H9 (cell line): ENCODE data around the gene PCCA. TPM values are rescaled to one million over a fixed set of nuclear protein-coding genes. Genes with fewer than 3 reads are reported as not detected.
A peak's percentile ranks its signal among the peaks of the same experiment; 100 is the strongest.
"Not testable (repeated sequence)": the region's sequence is repeated elsewhere in the genome, so short reads cannot be mapped to it uniquely, and the experiment has no call there.

Experiments
- DNase-seq: peaks from one replicate; pipeline ENCODE4 v3.0.0-alpha.2; 2017
- H2AFZ ChIP-seq: one replicate; pipeline ENCODE4 v1.6.1; 2013; ENCODE audit warnings: mild to moderate bottlenecking, low read length, control low read depth, moderate library complexity
- H2AK5ac ChIP-seq: 2 replicates; pipeline ENCODE4 v1.6.1; 2013; ENCODE audit warnings: low read length, control low read depth, mixed read lengths; ENCODE audit not compliant: insufficient read length
- H2BK120ac ChIP-seq: one replicate; pipeline ENCODE4 v1.6.1; 2013; ENCODE audit warnings: low read depth, mild to moderate bottlenecking, low read length, control low read depth, inconsistent platforms; ENCODE audit not compliant: poor library complexity, severe bottlenecking
- H2BK12ac ChIP-seq: 2 replicates; pipeline ENCODE4 v1.6.1; 2013; ENCODE audit warnings: low read length, control low read depth, mixed read lengths, low read depth; ENCODE audit not compliant: insufficient read length
- H2BK15ac ChIP-seq: 2 replicates; pipeline ENCODE4 v1.6.1; 2013; ENCODE audit warnings: low read depth, low read length, control low read depth
- H2BK20ac ChIP-seq: one replicate; pipeline ENCODE4 v1.6.1; 2013; ENCODE audit warnings: low read depth, mild to moderate bottlenecking, low read length, control low read depth, inconsistent platforms; ENCODE audit not compliant: poor library complexity, severe bottlenecking
- H2BK5ac ChIP-seq: 2 replicates; pipeline ENCODE4 v1.6.1; 2013; ENCODE audit warnings: low read length, control low read depth, mixed read lengths; ENCODE audit not compliant: insufficient read length
- H3K14ac ChIP-seq: 2 replicates; pipeline ENCODE4 v1.6.1; 2013; ENCODE audit warnings: low read length, control low read depth; ENCODE audit not compliant: insufficient read depth
- H3K18ac ChIP-seq: 2 replicates; pipeline ENCODE4 v1.6.1; 2013; ENCODE audit warnings: low read depth, mild to moderate bottlenecking, mixed read lengths, low read length, control low read depth; ENCODE audit not compliant: insufficient read length
- H3K23ac ChIP-seq: 2 replicates; pipeline ENCODE4 v1.6.1; 2013; ENCODE audit warnings: low read length, control low read depth, mixed read lengths, low read depth; ENCODE audit not compliant: insufficient read length
- H3K23me2 ChIP-seq: 2 replicates; pipeline ENCODE4 v1.6.1; 2013; ENCODE audit warnings: low read depth, mild to moderate bottlenecking, mixed read lengths, low read length, control low read depth; ENCODE audit not compliant: insufficient read length, poor library complexity, severe bottlenecking
- H3K27ac ChIP-seq: 2 replicates; pipeline ENCODE4 v1.5.1; 2013; ENCODE audit warnings: low read length, control low read depth, mixed read lengths, low read depth; ENCODE audit not compliant: insufficient read length
- H3K27me3 ChIP-seq: 2 replicates; pipeline ENCODE4 v1.6.1; 2013; ENCODE audit warnings: low read length, control low read depth, inconsistent platforms; ENCODE audit not compliant: insufficient read depth
- H3K4ac ChIP-seq: 2 replicates; pipeline ENCODE4 v1.6.1; 2013; ENCODE audit warnings: low read depth, mild to moderate bottlenecking, control low read depth, inconsistent platforms, low read length, moderate library complexity
- H3K4me1 ChIP-seq: 2 replicates; pipeline ENCODE4 v1.6.1; 2013; ENCODE audit warnings: low read length, control low read depth, inconsistent platforms; ENCODE audit not compliant: insufficient read depth
- H3K4me2 ChIP-seq: 2 replicates; pipeline ENCODE4 v1.6.1; 2013; ENCODE audit warnings: low read length, control low read depth, mixed read lengths; ENCODE audit not compliant: insufficient read length, insufficient read depth
- H3K56ac ChIP-seq: 2 replicates; pipeline ENCODE4 v1.6.1; 2013; ENCODE audit warnings: low read depth, mild to moderate bottlenecking, mixed read lengths, low read length, control low read depth; ENCODE audit not compliant: insufficient read length
- H3K79me1 ChIP-seq: 2 replicates; pipeline ENCODE4 v1.6.1; 2013; ENCODE audit warnings: low read depth, mild to moderate bottlenecking, moderate library complexity, low read length, control low read depth, inconsistent platforms; ENCODE audit not compliant: insufficient read depth, poor library complexity, severe bottlenecking
- H3K79me2 ChIP-seq: 2 replicates; pipeline ENCODE4 v1.6.1; 2013; ENCODE audit warnings: low read length, control low read depth, inconsistent platforms; ENCODE audit not compliant: insufficient read depth
- H3K9ac ChIP-seq: 2 replicates; pipeline ENCODE4 v1.6.1; 2013; ENCODE audit warnings: low read length, control low read depth, mixed read lengths; ENCODE audit not compliant: insufficient read length; ENCODE audit errors: extremely low read depth
- H3K9me3 ChIP-seq: one replicate; pipeline ENCODE4 v1.6.1; 2013; ENCODE audit warnings: low read depth, low read length, inconsistent platforms; ENCODE audit not compliant: control insufficient read depth
- H3T11ph ChIP-seq: one replicate; pipeline ENCODE4 v1.6.1; 2013; ENCODE audit warnings: mild to moderate bottlenecking, low read length, control low read depth, inconsistent platforms
- H4K20me1 ChIP-seq: one replicate; pipeline ENCODE4 v1.6.1; 2013; ENCODE audit not compliant: control insufficient read depth, insufficient read length, insufficient read depth
- H4K5ac ChIP-seq: 2 replicates; pipeline ENCODE4 v1.6.1; 2013; ENCODE audit warnings: low read depth, mild to moderate bottlenecking, mixed read lengths, low read length, control low read depth; ENCODE audit not compliant: insufficient read length
- H4K8ac ChIP-seq: replicated peaks from 2 replicates; pipeline ENCODE4 v1.6.1; 2013; ENCODE audit warnings: low read length, control low read depth, mixed read lengths, low read depth; ENCODE audit not compliant: insufficient read length
- H4K91ac ChIP-seq: 2 replicates; pipeline ENCODE4 v1.6.1; 2013; ENCODE audit warnings: low read depth, mild to moderate bottlenecking, moderate library complexity, mixed read lengths, low read length, control low read depth; ENCODE audit not compliant: insufficient read length
- H3K27ac Mint-ChIP-seq, 3 experiments: 2 replicates in 2 of 3; 3 replicates in 1 of 3; pipeline ENCODE4 v1.8.0; 2020 to 2021; ENCODE audit warnings: mixed read lengths in 3 of 3, mild to moderate bottlenecking in 1 of 3, moderate library complexity in 1 of 3
- H3K27me3 Mint-ChIP-seq: 2 replicates; pipeline ENCODE4 v1.8.0; 2021; ENCODE audit warnings: low read depth, mild to moderate bottlenecking, moderate library complexity, mixed read lengths
- H3K36me3 Mint-ChIP-seq, 3 experiments: 2 replicates in 2 of 3; 3 replicates in 1 of 3; pipeline ENCODE4 v1.8.0; 2020 to 2021; ENCODE audit warnings: low read depth in 3 of 3, mixed read lengths in 3 of 3; ENCODE audit not compliant: insufficient read depth in 1 of 3
- H3K4me1 Mint-ChIP-seq, 2 experiments: 2 replicates each; pipeline ENCODE4 v1.8.0; 2020; ENCODE audit warnings: mixed read lengths in 2 of 2
- H3K4me3 Mint-ChIP-seq, 2 experiments: 2 replicates in 1 of 2; 3 replicates in 1 of 2; pipeline ENCODE4 v1.8.0; 2020 to 2021; ENCODE audit warnings: mild to moderate bottlenecking in 2 of 2, mixed read lengths in 2 of 2, moderate library complexity in 1 of 2
- H3K9me3 Mint-ChIP-seq, 2 experiments: 2 replicates in 1 of 2; 3 replicates in 1 of 2; pipeline ENCODE4 v1.8.0; 2020; ENCODE audit warnings: mild to moderate bottlenecking in 2 of 2, mixed read lengths in 2 of 2, moderate library complexity in 1 of 2
- WGBS: extraction: QIAGEN DNeasy Blood & Tissue Kit; methylation state at CpG from one replicate; pipeline ENCODE4 v1.1.7; 2013; ENCODE audit warnings: missing lambda C conversion rate, low lambda C conversion rate, mixed read lengths; ENCODE audit not compliant: insufficient read length; ENCODE audit errors: extremely low coverage; 5-methylcytosine and 5-hydroxymethylcytosine counted together
- total RNA-seq: library from RNA; stranded (reverse); gene quantifications from 2 replicates; pipeline ENCODE4 v1.2.1, GENCODE V29; 2021
- TF ChIP-seq, protein P1 (sequence below): fragments of 200-600 bp; sonication (generic); conservative IDR thresholded peaks from 3 replicates; pipeline ENCODE4 v1.8.0; 2021; ENCODE audit warnings: antibody characterized with exemption, mild to moderate bottlenecking

The PCCA gene
- total RNA-seq, 1 experiment from 2014 or later, result 56.5 TPM

DNA sequence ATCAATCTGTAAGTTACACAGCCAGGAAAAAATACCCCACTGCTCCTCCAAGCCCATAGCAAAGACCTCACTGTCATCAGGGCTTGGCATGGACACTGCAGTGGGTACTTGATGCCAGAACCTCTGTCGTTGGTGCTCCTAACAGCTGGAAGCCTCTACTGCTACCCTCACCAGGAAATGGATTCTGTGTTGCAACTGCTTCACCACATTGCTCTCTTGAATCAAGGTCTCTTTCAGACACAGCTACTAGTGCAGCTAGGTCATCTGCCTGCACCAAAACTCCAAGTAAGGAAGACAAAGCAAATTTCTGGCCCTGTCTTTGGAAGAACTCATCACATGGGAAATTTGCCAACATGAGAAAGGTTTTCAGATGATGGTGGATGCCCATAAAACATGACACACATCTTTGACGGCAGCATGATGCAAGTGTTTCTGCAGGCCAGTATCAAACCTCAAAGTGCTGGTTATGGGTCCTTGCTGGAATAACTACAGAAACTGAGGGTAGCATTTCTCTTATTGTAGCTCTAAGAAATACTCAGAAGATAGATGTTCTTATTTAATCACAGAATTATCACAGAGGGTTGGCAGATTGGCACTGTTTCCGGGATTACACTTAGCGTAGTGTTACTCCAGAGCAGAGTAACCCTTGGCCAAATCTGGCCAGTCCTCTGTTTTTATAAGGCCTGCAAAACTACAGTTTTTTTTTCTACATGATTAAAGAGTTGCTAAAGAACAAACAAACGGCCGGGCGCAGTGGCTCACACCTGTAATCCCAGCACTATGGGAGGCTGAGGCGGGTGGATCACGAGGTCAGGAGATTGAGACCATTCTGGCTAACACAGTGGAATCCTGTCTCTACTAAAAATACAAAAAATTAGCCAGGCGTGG is 12.9 kb upstream of the PCCA start:
- Mint-ChIP-seq H3K4me3 (no peak overlapping the region), H3K4me1 (peaks cover 34 to 35% of the 10 kb centered on the region in 2 experiments)

DNA sequence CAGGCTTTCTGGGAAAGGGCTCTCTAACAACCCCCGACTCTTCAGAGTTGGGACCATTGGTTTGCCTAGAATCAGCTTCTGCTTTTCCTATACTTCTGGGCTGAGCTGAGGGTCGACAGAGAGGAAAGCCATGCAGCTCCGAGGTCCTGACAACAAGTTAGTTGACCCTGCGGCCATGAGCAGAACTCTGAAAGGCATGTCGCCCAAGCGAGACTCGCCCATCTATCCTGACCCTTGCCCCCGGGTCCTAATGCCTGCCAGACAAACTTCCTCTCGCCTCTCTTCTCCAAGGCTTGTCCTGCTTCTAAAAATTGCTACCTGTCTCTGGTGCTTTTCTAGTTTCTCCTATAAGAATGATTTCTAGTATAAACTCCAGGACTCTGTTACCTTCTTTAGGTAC is 9.9 kb upstream of the PCCA start:
- H3K27ac ChIP-seq, H3K23me2 ChIP-seq, H2AK5ac ChIP-seq, H3K9me3 Mint-ChIP-seq, H3K79me2 ChIP-seq, H3K23ac ChIP-seq, H4K5ac ChIP-seq, H2BK5ac ChIP-seq, H4K91ac ChIP-seq, H4K20me1 ChIP-seq, H3K4me1 ChIP-seq, H3K14ac ChIP-seq, H3K27me3 Mint-ChIP-seq, H2BK20ac ChIP-seq, H3K27ac Mint-ChIP-seq, H3K79me1 ChIP-seq, H2AFZ ChIP-seq, H3K27me3 ChIP-seq, H2BK12ac ChIP-seq, H3K9me3 ChIP-seq, H3K4ac ChIP-seq, H3K4me2 ChIP-seq, H3K56ac ChIP-seq, H3K18ac ChIP-seq, H3K9ac ChIP-seq, H4K8ac ChIP-seq, H2BK120ac ChIP-seq, H2BK15ac ChIP-seq, H3T11ph ChIP-seq: not testable (repeated sequence)
- Mint-ChIP-seq H3K4me3 (peak overlapping the region; percentile 38 to 81), H3K36me3 (peaks cover 17 to 19% (median 18%) of the 10 kb centered on the region in 3 experiments), H3K4me1 (peaks cover 38 to 41% of the 10 kb centered on the region in 2 experiments)
- DNase-seq, result peak; percentile 65
- WGBS, result no CpG with 5 or more reads among the region's 9 CpGs

More for the DNA sequence above, 12.9 kb upstream of the PCCA start:
- H4K5ac ChIP-seq, result no peak overlapping the region
- no CpG with 5 or more reads among the region's 10 CpGs for WGBS
- Mint-ChIP-seq H3K27ac (peak overlapping the region in 1 of 3 experiments; percentile 49; a peak in 3 of 7 replicates), H3K36me3 (peaks cover 13 to 19% (median 16%) of the 10 kb centered on the region in 3 experiments), H3K27me3 (peaks cover 8% of the 10 kb centered on the region), H3K9me3 (peaks cover 5 to 10% of the 10 kb centered on the region in 2 experiments)
- no peaks in the 10 kb centered on the region for H3K23me2 ChIP-seq
- no peak overlapping the region for H2AFZ ChIP-seq
- no peaks in the 10 kb centered on the region for H3K79me1 ChIP-seq
- peaks cover 4% of the 10 kb centered on the region; the same call in 1 of the 2 replicates for H3K4me1 ChIP-seq
- no peak overlapping the region for H3K27ac ChIP-seq
- no peak overlapping the region for H2BK12ac ChIP-seq
- H4K91ac ChIP-seq, result no peak overlapping the region
- H2AK5ac ChIP-seq, result no peak overlapping the region
- H3K4me2 ChIP-seq, result no peak overlapping the region
- H3K9me3 ChIP-seq, result no peaks in the 10 kb centered on the region
- no peak overlapping the region for H3T11ph ChIP-seq
- H4K20me1 ChIP-seq, result no peaks in the 10 kb centered on the region
- TF ChIP-seq, protein P1, sequence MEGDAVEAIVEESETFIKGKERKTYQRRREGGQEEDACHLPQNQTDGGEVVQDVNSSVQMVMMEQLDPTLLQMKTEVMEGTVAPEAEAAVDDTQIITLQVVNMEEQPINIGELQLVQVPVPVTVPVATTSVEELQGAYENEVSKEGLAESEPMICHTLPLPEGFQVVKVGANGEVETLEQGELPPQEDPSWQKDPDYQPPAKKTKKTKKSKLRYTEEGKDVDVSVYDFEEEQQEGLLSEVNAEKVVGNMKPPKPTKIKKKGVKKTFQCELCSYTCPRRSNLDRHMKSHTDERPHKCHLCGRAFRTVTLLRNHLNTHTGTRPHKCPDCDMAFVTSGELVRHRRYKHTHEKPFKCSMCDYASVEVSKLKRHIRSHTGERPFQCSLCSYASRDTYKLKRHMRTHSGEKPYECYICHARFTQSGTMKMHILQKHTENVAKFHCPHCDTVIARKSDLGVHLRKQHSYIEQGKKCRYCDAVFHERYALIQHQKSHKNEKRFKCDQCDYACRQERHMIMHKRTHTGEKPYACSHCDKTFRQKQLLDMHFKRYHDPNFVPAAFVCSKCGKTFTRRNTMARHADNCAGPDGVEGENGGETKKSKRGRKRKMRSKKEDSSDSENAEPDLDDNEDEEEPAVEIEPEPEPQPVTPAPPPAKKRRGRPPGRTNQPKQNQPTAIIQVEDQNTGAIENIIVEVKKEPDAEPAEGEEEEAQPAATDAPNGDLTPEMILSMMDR, result no peak
- H3K27me3 ChIP-seq, result no peaks in the 10 kb centered on the region
- no peak overlapping the region for H2BK120ac ChIP-seq
- H4K8ac ChIP-seq, result no peak overlapping the region
- H3K56ac ChIP-seq, result no peak overlapping the region
- no peak overlapping the region for H2BK5ac ChIP-seq
- no peak for DNase-seq
- H2BK15ac ChIP-seq, result no peak overlapping the region
- H2BK20ac ChIP-seq, result no peak overlapping the region
- H3K23ac ChIP-seq, result no peak overlapping the region
- H3K4ac ChIP-seq, result no peak overlapping the region
- no peak overlapping the region for H3K14ac ChIP-seq
- no peaks in the 10 kb centered on the region for H3K79me2 ChIP-seq
- H3K9ac ChIP-seq, result no peak overlapping the region
- H3K18ac ChIP-seq, result no peak overlapping the region
